Epithelial cell of prostate (primary cell): Measurements from ENCODE around the gene ANTXR2.
"Not testable (repeated sequence)": the region's sequence is repeated elsewhere in the genome, so short reads cannot be mapped to it uniquely, and the experiment has no call there.

Experiments
- DNase-seq: peaks from one replicate; pipeline ENCODE4 v3.0.0-alpha.2; 2011; ENCODE audit warnings: low read depth, low spot score
- H3K27ac ChIP-seq: fragments of 450-650 bp; 2 replicates; pipeline ENCODE4 v1.5.1; 2017; ENCODE audit warnings: mild to moderate bottlenecking

ANTXR2 gene

DNA sequence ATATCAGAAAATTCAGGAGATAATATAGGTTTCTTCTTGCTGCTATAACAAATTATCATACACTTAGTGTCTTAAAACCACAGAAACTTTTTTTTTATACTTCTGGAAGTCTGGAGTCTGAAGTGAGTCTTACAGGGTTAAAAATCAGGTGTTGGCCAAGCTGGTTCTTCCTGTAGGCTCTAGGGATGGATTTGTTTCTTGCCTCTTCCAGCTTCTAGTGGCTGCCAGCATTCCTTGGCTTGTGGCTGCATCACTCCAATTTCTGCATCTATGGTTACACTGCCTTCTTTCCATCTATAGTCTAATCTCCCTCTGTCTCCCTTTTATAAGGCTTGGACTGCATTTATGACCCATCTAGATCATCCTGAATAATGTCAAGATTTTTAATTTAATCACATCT lies 68.7 kb downstream of the ANTXR2 start:
- DNase-seq = no peak
- H3K27ac ChIP-seq = no peak overlapping the region

DNA sequence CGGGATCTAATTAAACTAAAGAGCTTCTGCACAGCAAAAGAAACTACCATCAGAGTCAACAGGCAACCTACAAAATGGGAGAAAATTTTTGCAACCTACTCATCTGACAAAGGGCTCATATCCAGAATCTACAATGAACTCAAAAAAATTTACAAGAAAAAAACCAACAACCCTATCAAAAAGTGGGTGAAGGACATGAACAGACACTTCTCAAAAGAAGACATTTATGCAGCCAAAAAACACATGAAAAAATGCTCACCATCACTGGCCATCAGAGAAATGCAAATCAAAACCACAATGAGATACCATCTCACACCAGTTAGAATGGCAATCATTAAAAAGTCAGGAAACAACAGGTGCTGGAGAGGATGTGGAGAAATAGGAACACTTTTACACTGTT lies 70.5 kb downstream of the ANTXR2 start:
- DNase-seq, H3K27ac ChIP-seq: not testable (repeated sequence)

DNA sequence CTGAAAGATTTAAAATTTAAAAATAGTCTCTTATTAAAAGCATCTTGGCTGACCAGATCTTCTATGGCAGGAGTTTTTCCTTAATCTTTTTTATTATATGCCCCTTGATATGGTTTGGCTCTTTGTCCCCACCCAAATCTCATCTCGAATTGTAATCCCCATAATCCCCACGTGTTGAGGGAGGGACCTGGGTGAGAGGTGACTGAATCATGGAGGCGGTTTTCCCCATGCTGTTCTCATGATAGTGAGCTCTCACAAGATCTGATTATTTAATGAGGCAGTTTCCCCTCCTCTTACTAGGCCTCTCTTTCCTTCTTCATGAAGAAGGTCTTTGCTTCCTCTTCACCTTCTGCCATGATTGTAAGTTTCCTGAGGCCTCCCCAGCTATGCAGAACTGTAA lies 74.0 kb downstream of the ANTXR2 start:
- not testable (repeated sequence) for H3K27ac ChIP-seq, DNase-seq

DNA sequence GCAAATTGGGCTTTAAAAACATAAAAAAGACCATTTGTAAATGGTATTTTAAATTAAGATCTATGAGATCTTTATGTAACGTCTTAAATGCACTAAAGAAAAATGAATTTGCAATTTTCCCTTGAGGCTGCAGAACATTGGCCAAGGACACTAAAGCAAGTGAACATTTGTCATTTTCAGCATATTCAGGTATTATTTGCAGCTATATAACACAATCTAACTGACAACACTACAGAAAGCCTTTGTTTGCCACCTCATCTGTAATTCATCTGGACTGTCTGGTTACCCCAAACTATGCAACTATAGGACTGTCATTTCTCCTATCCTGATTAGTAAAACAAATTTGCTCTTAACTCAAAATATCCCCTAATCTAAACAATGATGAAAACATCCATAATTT lies 74.8 kb downstream of the ANTXR2 start:
- H3K27ac ChIP-seq = no peak overlapping the region
- DNase-seq = no peak

DNA sequence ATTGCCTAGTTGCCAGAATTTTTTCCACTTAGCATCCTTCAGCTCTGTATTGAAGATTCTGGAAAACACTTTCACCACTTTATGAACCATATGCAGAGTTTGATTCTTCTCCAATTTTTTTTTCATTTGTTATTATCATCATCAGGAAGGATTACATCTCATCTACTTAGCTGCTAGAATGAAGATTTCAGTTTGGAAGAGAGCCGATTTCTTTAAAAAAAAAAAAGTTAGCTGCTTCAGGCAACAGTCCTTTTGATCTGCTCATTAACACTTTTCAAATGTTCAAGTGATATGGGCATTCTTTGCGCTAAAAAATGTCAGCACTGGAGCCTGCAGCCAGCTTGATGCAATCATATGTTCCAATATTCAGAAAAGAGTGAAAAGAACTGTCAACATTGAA lies 76.2 kb downstream of the ANTXR2 start:
- no peak overlapping the region for H3K27ac ChIP-seq
- DNase-seq = no peak

DNA sequence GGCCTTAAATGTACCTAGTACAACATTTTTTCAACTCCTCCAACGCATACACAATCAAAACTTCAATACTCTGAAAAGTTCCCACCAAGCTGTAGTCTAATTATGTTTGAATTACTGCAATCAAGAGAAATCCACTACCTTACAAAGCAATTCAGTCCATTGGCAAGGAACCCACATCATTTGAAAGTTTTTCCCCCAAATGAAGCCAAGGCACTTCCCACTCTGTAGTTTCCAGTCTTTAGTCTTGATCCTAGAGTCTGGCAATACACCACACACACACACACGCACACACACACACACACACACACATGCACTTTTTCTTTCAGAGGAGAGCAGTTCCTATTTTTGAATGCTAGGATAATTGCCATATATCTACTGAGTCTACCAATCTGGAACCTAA lies 79.6 kb downstream of the ANTXR2 start:
- H3K27ac ChIP-seq = no peak overlapping the region

DNA sequence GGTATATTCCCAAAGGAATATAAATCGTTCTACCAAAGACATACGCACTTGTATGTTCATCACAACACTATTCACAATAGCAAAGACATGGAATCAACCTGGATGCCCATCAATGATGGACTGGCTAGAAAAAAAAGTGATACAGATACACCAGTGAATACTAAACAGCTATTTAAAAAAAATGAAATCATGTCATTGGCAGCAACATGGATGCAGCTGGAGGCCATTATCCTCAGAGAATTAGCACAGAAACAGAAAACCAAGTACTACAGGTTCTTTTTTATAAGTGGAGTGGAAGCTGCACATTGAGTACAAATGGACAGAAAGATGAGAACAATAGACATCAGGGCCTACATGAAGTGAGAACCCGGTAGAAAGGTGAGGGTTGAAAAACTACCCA lies 81.4 kb downstream of the ANTXR2 start:
- DNase-seq = no peak
- peak overlapping the region; percentile 4 for H3K27ac ChIP-seq

More for the DNA sequence above, 79.6 kb downstream of the ANTXR2 start:
- DNase-seq = no peak

DNA sequence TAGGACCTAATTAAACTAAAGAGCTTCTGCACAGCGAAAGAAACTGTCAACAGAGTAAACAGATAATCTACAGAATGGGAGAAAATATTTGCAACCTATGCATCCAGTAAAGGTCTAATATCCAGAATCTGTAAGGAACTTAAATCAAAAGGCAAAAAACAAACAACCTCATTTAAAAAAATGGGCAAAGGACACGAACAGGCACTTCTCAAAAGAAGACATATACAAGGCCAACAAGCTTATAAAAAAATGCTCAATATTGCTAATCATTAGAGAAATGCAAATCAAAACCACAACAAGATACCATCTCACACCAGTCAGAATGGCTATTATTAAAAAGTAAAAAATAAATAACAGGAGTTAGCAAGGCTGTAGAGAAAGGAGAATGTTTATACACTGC lies 81.9 kb downstream of the ANTXR2 start:
- H3K27ac ChIP-seq, DNase-seq: not testable (repeated sequence)

DNA sequence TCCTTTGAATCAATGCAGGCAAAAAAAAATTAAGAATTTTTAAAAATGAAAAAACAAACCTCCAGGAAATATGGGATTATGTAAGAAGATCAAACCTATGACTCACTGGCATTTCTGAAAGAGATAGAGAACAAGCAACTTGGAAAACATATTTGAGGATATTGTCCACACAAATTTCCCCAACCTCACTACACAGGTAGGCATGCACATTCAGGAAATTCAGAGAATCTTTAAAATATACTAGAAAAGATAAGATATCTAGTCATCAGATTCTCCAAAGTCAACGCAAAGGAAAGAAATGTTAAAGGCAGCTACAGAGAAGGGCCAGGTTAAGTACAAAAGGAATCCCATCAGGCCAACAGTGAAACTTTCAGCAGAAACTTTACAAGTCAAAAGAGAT lies 85.6 kb downstream of the ANTXR2 start:
- DNase-seq = no peak
- peak overlapping the region; percentile 11 for H3K27ac ChIP-seq

DNA sequence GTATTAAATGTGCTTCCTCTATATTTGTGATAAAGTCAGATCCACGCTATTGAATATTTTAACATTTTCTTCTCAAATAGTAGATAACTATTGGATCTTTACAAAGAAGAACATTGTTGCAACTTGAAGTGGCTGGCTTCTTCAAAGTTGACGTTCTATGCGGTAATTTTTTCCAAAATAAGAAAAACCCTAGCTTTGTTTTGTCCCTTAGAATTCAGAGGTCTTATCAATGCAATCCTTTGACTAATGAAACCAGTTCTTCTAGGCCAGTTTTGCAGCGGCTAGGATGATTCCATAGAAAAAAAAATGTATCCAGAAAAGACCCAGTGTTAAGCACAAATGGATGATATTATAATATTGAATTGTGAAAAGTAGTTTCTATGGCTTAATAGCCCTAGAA lies 89.6 kb downstream of the ANTXR2 start:
- H3K27ac ChIP-seq = no peak overlapping the region
- DNase-seq = no peak

DNA sequence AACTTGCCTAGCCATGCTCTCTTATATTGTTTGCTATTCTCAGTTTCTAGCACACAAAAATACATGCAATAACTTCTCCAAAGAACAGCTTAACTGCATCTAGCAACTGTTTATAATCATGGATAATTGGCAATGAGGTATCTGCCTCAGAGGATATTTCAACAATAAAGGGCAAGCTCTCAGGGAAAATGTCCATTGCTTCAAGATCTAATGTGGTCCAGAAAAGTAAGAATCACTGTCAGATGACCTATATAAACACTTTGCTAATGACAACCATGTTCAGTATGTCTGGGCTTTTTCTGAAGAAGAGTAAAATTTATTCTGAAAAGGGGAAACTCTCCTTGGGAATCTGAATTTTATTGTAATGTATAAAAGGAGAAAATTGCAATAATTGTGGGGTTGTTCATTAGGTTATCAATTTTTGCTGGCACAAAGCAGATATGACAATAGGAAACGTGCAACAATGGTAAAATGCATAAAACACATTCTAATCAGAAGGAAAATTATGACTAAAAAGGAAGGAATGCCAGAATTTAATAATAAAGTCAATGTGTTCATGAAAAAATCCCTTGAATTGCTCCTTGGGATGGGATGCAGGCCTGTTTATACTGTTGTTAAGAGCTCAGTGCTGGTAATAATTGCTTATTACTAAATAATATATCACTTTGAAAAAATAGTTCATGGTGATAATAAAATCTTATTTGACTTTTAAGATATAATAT lies 90.3 kb downstream of the ANTXR2 start:
- H3K27ac ChIP-seq = no peak overlapping the region
- DNase-seq = no peak

DNA sequence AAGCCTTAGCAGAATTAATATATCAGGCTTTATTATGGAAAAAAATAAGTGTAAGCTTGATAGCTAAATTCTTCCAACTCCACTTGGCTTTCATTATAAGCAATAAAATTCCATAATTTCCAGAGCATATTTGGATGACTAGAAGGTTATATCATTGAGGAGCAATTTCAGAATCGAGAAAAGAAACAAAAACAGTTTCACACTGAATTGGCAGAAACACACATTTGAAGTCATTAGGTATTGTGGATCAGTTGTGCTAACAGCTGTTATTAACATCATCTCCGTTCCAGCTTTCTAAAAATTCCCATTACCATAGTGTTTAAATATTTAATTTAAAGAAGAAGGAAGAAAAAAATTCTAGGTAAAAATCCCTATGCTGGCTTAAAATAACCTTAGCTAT lies 92.6 kb downstream of the ANTXR2 start:
- no peak for DNase-seq
- H3K27ac ChIP-seq = no peak overlapping the region

DNA sequence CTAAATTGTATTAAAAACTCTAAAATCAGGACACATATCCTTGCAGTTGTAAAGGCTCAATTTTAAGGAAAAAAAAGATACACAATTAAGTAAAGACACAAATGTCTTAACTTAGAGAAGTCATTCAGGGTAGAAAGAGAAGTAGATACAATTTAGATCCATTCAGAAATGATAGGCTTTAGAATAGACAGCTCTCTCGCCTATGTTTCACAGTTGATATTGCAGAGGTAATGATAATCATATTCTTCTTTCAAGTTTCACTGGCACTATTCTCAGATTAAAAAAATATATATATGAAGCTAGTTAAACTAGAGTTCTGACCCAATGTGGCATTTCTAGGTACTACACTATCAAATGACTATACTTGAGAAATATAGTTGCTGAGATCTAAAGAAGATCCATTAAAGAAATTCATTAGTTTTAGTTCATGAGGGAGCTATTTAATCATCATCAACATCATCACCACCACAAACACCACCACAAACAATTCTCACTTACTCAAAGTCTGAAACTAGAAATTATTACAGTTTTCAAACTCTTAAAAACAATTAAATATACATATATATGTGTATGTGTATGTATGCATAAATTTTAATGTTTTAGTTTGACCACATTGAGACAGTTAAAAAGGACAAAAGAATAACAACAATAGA lies 93.1 kb downstream of the ANTXR2 start:
- no peak overlapping the region for H3K27ac ChIP-seq
- DNase-seq = no peak

DNA sequence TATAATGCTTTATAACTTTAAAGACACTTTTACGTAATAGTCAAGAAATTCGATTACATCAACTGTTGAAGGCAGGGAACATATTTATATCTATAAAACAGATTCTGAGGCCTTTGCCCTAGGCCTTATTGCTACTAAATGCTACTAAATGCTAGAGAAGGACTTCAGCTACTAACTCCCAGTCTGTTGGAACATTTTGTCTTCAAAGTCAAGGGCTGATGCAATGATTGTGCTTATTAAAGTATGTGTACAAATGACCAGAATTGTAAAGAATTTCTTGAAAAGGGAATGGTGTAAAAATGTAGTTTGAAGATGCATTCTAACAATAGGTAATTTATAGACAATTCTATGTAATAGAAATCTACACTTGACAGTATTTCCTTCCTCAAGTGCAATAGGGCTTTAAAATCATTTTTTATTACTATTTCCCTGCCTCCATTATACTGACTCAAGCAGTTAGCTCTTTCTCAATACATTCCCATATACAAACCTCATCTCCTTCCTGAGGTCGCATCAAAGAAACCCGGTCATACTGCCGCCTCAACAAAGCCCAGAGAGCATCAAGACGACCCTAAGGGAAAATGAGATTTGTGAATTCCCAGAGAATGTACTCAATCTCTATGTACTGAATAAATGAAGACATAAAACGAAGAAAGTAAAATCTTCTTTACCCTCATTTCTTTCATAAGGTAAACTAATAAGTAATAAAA lies 95.7 kb downstream of the ANTXR2 start:
- H3K27ac ChIP-seq = peak overlapping the region; percentile 10
- DNase-seq = no peak

DNA sequence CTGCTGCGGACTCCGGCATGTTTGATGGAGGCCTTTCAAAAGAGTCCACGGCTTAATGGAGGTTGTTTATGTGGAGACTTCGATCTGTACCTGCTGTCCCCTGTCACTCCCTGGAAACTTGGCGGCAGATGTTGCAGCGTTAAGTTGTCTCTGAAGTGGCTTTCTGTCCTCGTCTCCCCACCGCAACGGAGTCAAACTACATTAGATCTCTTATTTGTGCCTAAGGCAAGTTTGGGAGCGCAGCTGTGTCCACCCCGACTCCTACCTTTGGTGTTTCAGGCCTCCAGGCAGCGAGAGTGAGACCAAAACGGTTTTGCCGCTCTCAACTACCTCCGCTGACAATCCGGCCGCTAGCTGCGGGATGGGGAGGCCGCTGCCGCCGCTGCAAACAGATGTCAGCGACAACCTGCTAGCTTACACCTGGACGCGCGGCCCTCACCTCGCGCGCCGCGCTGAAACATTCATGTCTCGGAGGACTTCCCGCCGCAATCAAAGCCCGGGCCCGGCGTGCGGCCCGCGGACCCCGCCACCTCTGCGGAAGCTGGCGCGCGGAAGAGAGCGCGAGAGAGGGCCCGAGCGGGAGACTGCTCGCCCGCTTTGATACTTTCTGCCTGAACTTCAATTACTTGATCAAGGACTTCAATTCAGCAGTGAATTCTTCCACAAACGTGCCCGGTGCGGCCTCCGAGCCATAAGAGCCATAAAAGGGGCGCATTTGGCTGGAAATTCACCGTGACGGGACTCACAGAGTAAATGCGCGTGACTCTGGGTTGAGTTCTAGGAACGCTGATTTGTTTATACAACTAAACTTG lies 108.4 kb downstream of the ANTXR2 start:
- no peak overlapping the region for H3K27ac ChIP-seq
- no peak for DNase-seq

DNA sequence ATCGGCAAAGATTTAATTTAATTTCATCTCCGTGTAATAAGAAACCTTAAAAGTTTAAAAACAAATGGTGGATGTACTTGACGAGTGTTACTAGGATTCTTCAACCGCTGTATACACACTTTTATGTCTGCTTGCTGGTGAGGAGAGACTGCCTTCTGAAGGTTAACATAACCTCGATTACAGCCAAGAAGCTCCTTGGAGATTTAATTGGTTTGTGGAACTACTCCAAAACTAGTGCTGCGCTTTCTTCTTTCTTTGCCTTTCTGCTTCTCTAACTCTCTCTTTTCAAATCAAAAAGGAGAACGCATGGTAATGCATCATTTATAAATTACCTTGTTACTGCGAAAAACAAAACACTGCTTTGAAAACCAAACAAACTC lies 109.0 kb downstream of the ANTXR2 start:
- H3K27ac ChIP-seq = no peak overlapping the region
- no peak for DNase-seq

DNA sequence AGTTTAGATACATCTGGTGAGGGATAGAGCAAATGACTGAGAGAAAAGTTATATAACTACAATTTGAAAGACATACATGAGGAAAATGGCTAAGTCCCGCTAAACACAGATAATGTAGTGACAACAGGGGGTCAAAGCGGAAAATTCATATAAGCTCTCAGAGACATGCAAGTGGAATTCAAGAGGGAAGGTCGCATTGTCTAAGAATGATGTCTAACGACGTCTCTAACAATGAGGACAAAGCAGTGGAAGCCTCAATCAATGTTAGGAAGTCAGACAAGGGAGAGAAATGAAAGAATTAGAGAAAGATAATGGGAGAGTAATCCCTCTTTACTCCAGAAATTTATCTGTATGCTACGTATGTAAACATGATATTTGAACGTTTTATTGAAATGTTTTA lies 113.4 kb downstream of the ANTXR2 start:
- no peak for DNase-seq
- H3K27ac ChIP-seq = no peak overlapping the region

DNA sequence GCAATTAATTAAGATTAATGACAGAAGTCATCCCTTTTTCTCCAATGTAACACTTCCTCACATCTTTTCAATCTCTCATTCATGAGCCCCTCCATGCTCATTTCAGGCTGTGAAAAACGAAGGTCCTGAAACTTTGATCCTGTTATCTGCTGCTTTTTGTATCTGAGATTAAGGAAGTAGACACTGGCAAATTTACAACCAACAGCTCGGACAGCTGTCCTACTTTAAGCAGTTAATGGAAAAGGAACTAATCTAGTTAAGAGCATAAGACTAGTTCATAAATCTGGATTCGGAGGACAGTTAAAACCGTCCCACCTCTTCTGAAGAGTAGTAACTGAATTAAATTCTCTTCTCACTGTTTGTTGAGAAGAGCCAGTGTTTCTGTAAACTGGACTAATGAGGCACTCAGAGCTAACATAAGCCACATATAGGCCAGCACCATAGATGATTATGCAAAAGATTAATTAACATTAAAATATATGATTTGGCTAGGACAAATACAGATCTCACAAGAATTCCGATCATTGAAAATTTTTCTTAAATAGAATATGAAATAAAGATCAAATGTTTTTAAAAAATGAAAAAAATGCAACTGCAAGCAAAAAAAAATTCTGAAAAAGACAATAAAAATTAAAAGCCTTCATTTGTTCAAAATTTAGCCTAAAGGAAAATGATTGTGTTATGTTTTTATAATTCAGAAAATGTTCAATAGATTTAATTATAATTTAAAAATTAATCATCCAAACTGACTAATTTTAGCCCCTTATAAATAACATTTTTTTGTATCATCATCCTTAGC lies 114.4 kb downstream of the ANTXR2 start:
- no peak overlapping the region for H3K27ac ChIP-seq
- DNase-seq = no peak

DNA sequence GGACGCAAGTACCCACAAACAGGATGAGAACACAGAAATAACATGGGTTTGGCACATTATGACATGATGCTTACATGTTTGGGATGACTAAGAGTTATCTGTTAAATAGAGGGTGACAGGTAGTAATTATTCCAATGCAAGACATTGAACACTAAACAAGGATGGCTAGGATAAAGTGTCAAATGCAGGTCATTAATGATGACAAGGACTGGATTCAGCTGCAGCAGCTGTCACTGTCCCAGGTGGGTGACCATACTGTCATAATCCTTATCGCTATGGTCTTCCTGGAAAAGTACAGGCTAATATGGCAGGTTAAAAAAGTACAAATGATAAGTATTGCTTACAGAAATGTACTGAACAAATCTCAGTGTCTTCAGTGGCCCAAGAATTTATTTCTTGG lies 123.9 kb downstream of the ANTXR2 start:
- no peak overlapping the region for H3K27ac ChIP-seq
- DNase-seq = no peak

DNA sequence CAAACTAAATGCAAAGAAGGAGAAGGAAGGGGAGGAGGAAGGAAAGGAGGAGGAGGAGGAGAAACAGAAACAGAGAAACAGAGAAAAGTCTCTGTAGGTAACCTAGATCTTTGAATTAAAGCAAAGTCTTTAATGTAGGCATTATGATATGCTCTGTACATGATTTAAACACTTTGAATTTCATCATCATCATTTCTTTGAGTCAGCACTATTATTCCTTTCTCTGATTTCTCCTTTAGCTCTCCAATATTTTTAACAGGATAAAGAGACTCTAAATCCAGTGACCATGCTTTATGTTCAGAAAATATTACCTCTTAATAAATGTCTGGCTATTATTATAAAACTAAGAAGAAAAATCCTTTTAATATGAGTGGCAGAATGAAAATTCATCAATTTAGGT lies 124.3 kb downstream of the ANTXR2 start:
- no peak for DNase-seq
- H3K27ac ChIP-seq = no peak overlapping the region
